Activated T-cell treated with anti-CD3 and anti-CD28 coated beads for 48 hours (primary cell): Measurements from ENCODE around the gene SLC7A4.
"Not testable (repeated sequence)": the region's sequence is repeated elsewhere in the genome, so short reads cannot be mapped to it uniquely, and the experiment has no call there.

Experiments used
- DNase-seq: peaks from one replicate; pipeline ENCODE4 v3.0.0-alpha.2; 2020; ENCODE audit warnings: low read depth

The SLC7A4 gene, protein sequence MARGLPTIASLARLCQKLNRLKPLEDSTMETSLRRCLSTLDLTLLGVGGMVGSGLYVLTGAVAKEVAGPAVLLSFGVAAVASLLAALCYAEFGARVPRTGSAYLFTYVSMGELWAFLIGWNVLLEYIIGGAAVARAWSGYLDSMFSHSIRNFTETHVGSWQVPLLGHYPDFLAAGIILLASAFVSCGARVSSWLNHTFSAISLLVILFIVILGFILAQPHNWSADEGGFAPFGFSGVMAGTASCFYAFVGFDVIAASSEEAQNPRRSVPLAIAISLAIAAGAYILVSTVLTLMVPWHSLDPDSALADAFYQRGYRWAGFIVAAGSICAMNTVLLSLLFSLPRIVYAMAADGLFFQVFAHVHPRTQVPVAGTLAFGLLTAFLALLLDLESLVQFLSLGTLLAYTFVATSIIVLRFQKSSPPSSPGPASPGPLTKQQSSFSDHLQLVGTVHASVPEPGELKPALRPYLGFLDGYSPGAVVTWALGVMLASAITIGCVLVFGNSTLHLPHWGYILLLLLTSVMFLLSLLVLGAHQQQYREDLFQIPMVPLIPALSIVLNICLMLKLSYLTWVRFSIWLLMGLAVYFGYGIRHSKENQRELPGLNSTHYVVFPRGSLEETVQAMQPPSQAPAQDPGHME

DNA sequence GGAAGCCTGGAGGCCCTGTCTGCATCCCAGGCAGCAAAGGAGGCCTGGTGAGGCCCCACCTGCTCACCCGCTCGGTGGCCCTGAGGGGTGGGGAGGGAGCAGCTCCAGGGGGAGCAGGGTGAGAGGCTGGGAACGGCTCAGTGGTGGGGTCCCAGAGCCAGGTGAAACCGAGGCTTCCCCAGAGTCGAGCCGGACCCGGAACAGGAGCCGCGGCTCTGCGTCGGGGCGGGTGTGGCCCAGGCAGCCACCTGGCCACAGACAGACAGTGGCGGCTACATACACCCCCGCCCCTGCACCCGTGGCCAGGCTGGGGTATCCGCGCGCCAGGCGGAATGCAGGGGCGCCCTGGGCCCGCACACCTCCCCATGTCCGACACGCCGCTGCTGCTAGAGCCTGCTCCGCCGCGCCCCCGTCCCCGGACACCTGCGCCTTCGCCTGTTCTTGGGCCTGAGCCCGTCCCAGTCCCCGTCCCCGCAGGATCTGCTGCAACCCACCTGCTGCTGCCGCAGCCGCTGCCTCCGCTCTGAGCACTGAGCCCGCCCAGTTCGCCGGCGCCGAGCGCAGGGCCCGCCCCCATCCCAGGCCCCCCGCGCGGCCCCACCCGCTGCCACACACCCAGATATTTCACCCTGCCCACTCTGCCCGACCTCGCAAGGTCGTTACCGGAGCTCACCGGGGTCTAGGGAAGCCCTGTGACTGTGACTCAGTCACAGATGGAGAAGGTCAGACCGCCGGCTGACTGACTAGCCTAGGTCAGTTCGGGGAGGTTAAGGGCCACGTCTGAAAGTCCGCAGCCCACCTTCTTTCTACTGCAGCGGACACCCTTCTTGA, at the start of gene SLC7A4:
Gene SLC7A4 (minus strand): TSS at position 525 of the 831 bp plus-strand sequence. CDS start 749 bp downstream, outside the sequence.
- DNase-seq = no peak

DNA sequence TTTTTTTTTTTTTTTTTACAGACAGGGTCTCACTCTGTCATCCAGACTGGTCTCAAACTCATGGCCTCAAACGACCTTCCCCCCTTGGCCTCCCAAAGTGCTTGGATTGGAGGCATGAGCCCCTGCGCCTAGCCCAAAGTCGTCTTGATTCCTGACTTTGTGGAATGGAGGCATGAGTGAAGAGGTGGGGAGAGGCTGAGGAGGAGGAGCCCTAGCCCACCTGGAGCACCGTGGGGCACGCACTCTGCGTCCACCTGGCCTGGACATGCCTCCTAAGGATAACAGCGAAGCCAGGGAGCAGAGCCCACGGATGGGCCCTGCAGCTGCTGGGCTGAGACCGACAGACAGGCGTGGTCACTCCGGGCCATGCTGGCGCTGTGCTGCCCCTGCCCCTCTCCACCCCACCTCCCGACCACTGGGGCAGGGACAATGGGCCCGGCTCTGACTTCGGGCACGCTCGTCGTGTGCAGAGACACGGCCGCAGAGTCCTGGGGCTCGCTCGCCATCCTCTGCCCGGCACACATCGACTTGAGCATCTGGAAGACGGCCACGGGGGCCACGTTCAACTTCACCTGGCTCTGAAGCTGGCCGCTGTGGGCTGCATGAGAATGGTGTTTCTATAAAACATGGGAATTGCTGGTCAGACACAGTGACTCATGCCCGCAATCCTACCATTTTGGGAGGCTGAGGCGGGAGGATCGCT, 48.2 kb upstream of the SLC7A4 start:
- no peak for DNase-seq

DNA sequence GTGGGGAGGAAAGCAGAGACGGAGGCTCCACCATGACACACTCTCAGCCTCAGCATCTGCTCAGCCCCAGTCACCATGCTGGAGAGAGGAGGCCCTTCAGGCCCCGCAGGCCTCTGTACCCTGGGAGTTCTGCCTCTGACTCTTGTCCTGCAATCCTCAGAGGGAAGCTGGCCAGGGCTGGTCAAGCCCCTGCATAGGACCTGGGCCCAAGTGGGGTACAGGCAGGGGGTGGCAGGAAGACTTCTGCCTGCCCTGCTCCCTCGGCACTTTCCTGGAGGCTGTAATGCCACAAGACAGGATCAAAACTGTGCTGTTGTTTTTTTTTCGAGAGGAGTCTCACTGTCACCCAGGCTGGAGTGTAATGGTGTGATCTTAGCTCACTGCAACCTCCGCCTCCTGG, 47.1 kb upstream of the SLC7A4 start:
- DNase-seq = no peak

DNA sequence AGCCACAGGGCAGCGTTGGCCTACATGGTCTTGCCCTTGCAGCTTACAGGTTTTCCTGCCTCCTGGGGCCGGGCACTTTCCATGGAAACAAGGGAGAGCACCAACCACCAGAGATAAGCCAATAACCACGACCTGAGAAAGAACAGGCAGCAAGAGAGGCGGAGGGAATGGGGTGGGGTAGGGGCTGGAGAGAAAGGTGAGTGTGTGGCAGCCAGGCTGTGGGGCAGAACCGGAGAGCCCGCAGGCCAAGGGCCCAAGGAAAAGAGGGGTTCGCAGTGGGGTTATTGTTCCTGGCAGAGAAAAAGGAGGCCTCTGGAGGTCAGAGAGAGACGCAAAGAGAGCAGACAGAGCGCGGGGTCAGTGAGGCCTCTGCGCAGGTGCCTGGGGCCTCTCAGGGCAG, 46.6 kb upstream of the SLC7A4 start:
- no peak for DNase-seq

DNA sequence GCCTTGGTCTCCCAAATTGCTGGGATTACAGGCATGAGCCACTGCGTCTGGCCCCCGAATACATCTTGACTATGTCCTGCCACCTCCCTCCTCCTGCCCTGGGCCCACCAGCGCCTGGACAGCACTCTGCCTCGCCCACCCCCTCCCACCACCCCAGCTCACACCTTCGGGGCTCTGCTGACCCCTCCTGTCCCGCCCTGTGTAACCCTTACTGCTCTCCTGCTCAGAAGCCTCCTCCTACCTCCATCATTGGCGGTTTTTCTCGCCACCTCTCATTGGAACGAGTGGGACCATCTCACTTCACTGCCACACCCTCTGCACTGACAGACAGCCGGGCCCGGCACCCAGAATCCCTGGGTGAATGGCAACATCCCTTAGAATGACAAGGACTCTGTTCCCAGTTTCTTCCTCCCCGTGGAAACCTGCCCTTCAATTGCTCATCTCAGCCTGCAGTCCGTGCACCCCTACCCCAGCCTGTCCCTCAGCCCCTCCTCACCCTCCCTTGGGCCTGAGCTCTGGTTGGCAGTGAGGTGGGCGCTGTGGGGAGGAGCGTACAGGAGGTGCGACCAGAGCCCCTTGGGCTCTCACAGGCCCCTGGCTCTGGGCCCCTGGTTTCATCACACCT, 45.6 kb upstream of the SLC7A4 start:
- no peak for DNase-seq

DNA sequence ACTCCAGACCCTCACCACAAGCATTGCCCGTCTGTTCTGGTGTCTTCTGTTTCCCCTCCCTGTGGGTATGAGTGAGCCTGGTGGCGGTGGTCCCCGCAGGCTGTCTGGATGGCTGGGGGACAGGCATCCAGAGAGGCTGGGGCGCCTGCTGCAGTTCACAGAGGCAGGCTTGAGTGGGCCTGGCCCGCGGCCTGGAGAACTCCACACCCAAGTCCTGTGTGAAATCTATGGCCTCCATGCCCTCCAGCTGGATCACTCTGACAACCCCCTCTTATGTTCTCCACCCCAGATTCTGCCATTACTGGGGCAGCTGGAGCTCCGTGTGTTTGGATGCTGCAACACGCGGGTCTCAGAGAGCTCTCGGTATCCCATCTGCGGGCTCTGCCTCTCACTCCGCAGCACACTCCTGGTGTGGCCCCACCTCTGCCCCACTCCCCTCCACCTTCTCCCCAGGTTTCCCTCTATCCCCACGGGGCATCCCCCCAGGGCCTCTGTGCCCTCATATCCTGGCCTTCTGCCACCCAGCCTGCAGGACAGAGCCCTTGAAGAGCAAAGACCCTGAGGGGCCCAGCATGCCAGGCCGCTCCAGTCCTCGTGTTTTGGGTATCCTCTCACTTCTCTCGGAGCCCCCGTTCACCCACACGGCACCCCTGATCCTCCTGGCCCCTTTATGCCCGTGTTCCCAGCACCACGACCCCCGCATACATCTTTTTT, 44.7 kb upstream of the SLC7A4 start:
- no peak for DNase-seq

DNA sequence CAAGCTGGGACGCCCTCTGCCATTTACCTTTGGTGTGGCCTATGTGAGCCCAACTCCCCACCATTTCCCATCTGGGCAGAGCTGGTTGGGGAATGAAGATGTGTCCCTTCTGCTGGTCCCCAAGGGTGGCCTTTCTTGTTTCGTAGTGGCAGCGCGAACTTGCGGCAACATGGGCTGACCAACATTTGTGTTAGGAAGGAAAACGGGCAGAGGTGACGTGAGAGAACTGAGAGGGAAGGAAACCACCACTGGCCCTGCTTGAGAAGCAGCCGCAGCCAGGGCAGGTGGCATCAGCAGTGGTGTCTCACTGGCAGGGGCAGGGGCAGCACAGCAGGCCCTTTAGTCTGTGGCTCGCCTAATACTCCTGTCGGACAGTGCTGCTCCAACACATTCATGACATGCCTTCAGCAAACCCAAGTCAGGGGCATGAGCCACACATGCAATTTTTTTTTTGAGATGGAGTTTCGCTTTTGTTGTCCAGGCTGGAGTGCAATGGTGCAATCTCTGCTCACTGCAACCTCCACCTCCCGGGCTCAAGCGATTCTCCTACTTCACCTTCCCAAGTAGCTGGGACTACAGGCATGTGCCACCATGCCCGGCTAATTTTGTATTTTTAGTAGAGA, 43.3 kb upstream of the SLC7A4 start:
- no peak for DNase-seq

DNA sequence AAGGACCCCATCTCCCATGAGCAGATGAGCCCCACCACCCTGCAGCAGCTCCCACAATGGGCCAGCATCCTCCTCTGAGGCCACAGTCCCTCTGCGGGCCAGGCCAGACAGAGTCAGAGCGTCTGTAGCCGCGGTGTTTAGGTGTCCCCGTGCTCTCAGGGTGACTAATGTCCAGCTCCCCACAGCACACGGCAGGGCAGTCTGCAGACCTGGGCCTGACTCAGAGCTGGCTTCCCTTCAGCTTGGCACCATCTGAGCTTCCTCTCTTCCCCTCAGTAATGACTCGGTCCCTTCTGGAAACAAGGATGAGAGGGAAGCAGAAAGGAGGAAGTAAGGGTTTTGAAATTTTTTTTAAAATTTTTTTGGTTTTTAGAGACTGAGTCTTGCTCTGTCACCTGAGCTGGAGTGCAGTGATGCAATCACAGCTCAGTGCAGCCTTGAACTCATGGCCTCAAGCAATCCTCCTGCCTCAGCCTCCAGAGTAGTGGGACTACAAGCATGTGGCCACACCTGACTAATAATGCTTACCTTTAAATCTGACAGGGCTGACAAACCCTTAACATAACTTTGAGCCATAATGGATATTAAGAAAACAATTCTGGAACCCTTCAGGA, 41.8 kb upstream of the SLC7A4 start:
- DNase-seq = no peak

DNA sequence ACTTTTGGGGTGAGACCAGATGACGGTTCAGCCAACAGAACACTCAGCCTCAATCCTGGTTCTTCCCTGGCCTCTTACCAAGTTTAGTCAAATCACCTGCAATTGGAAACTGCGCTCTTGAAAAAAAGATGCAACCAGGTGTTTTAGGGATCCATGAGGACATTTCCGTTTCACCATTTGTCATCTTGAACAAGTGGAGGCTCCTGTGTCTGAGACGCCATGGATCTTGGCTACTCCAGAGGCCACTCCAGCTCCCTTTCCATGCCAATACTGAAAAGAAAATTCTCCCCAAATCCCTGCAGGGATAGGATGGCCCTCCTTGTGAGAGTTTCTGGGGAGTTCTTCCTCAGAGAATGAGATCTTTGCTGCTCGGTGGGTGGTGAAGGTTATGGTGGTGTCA, 41.1 kb upstream of the SLC7A4 start:
- no peak for DNase-seq

DNA sequence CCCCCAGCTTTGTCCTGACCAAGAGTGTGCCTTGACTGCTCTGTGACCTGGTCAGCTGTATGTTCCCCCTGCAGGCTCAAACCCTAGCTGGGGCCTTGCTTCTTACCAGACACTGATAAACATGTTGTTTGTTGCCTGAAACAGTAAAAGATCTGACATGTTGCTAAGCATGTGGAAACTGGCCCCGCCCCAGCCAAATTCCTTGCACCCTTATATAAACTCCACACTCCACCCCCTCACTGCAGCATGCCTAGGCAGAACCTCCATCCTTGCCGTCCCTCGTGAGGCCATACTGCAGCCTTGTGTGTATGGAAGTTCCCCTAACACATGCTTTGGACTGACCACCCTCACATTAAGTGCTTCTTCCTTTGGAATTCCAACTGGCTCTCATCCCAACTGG, 40.7 kb upstream of the SLC7A4 start:
- no peak for DNase-seq

DNA sequence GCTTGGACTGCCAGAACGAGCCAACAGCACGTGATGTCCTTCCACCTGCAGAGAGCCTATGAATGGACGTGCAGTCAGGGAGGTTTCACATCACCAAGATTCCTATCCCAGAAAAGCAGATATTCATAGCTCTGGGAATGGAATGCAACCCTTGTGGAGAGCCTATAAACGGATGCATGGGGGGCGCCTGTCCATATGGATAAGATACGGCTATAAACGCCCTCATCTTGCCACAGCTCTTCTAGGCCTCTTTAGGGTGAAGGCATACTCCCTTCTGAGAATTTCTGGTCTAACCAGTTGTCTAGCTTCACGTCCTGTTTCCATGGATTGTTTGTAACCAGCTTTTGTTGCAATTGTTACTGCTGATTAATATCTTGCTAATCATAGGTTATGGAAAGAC, 39.4 kb upstream of the SLC7A4 start:
- DNase-seq = not testable (repeated sequence)

DNA sequence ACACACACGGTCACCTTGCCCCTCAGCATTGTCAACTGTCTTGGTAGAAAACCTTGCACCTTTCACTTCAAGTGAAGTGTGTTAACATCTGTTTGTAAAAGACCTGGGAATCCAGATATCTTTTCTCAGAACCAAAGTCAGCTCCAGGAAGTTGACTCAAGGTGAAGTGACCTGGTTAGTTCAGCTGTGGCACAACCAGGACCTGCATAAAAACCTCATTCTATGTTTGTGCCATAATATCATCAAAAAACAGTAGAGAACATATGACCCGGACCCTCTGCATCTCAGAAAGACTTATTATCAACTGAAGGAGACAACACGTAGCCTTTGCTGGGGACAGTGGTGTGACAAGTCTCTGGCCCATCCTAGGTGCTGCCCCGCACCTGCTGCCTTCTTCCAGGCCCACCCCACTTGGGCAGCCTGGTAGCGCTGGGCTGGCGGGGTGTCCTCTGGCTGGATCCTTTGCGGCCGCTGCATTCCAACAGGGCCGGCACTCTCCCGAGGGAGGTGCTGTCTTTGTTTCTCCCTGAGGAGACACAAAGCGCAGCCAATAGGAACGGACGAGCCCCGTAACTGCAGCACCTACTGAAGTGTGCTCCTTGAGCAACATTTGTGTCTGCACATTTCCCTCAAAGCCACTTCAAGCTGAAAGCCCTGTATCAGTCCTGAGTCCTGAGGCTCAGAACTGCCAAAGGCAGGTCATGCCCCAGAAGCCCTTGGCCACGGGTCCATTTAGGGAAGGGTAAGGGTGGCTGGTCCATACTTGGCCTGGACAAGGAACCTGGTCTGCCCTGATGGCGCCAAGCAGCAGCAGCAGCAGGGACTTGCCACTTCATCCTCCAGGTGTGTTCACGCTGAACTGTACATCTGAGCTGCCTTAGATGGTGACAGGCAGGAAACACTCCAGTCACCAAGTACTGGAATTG, 38.6 kb upstream of the SLC7A4 start:
- DNase-seq = no peak

DNA sequence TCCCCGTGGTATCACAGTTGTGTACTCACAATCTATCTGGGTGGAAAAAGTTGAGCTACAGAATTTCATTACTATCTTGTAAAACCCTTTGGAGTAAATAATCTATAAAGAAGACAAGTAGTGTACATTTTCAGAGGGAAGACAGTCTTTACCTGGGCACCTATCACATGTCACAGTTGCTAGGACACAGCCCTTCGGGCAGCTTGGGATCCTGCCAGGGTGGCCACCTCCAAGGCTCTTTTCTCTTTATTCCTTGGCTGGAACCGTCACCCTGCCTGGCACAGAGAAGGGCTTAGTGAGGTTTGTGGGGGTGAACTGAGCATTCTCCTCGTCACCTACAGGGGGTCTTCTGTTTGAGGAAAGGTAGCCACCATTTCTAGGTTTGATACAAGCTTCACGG, 37.0 kb upstream of the SLC7A4 start:
- no peak for DNase-seq

DNA sequence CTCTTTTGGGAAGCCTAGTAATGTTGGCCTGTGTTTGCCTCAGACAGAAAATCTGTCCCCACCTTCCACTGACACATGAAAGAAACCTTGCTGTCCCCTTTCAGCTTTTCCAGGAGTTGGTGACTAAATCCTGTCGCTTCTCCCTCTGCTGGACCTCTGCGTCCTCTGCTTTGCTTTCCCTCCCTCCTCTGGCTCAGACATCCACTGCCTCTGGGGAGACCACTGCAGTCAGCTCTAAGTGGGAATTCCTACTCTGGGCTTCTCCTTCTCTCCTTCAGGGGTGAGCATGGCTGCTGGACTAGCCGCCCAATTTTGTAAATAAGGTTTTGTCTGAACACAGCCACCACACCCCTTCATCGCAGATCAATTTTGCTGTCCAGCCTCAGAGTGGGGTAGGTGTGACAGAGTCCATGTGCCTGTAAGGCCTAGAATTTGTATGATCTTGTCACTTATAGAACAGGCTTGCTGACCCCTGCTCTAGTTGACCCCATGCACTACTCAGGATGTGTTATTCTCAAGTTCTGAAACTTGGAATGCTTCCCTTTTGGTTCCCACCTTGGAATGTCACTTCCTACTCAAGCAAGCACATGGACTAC, 36.4 kb upstream of the SLC7A4 start:
- no peak for DNase-seq

DNA sequence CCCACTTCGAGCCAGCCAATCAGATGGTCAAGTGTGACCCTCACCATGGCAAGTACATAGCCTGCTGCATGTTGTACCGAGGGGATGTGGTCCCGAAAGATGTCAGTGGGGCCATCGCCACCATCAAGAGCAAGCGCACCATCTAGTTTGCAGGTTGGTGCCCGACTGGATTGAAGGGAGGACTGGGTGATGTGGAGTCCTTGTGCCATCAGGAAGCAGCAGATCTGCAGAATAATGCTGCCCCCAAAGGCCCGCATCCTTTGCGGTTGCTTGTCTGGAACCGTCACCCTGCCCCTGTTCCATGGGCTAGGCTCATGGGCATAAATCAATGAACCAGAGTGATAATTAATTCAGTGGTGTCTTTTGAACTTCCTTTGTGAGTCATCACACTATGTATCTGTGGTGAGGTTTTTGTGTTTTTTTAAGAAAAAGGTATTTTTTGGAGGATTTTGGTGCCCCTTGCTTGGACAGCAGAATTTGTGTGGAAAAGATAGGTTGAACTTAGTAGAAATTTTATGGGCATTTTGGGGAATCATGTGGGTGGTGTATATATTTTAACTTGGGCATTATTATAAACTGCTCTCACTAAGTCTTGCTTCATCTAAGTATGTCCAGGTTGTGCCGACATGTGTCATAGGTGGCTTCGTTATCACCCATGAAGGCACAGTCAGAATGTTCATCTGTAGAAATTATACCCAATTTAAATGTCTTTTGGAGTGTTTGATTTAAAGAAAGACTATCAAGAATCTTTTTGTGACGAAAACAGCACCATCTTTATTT, 35.7 kb upstream of the SLC7A4 start:
- no peak for DNase-seq

DNA sequence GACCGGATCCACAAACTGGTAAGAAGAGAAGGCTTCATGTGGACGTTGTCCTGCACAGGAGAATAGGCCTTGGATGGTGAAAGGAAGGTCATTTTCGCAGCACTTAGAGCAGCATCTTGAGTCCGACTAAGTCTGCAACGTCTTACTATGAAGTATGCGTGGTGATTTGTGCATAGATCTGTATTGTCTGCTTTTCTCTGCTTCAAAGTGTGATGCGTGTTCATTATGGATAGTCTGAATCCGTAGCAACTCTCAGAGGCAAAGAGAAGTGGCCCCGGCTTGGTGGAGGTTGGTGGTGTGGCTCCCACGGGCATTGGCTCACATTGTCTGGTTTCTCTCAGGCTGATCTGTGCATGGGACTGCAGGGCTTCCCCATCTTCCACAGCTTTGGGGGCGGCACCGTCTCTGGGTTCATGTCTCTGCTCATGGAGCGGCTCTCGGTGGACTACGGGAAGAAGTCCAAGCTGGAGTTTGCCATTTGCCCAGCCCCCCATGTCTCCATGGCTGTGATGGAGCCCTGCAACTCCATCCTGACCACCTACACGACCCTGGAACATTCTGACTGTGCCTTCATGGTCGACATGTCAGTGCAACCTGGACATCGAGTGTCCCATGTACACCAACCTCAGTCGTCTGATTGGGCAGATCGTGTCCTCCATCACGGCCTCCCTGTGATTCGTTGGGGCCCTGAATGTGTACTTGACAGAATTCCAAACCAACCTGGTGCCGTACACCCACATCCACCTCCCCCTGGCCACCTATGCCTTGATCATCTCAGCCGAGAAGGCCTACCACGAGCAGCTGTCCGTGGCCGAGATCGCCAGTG, 34.9 kb upstream of the SLC7A4 start:
- no peak for DNase-seq
